ENCODE data around the gene DENND1A. TPM values are rescaled to one million over a fixed set of nuclear protein-coding genes. Genes with fewer than 3 reads are reported as not detected.

DENND1A gene
- total RNA-seq, 2 experiments from 2014 or later: 12.8 to 14.8 TPM

DNA sequence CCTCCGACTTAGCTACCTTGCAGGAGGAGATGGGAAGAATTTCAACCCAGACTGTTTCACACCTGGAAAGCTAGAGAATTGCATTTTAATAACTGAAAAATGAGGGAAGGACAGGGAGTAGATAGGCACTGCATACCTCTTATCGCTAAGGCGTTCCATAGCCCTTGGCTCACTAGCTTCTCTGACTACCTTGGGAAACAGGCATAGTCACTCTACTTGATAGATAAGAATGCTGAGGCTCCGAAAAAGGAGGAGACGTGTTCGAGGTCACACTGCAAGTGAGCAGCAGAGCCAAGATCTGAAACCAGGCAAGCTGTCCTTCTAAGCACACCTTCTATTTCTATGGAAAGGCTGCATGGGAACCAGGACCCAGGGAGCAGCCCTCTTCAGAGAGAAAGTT lies 405.1 kb downstream of the DENND1A start:
- H3K36me3 Mint-ChIP-seq (ENCODE audit: low read depth): no peaks in the 10 kb centered on the region
- H3K27me3 Mint-ChIP-seq: no peaks in the 10 kb centered on the region
- H3K4me3 Mint-ChIP-seq: no peak overlapping the region
- H3K4me1 Mint-ChIP-seq: no peaks in the 10 kb centered on the region
- no peak for DNase-seq
- no peak overlapping the region for H3K27ac Mint-ChIP-seq
- POLR2A ChIA-PET: no interaction called here
- peaks cover 3% of the 10 kb centered on the region for H3K9me3 Mint-ChIP-seq
- CTCF ChIA-PET: no interaction called here

DNA sequence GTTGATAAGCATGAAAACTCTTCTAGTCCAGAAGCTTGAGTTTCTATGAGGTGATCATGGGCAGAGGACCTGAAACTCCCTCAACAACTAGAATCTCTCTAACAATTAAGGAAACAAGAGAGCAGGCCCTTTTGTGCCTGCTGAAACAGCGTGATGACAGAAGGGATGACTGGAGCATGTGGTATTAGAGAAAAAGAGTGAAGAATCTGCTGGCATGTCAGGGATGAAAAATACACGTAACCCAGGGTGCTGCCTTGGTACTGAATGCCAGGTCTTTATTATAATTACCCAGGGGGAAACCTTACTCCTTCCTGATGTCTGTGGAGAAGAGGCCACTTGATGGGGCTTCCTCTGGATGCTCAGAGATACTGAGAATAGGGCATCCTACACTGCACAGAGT lies 406.1 kb downstream of the DENND1A start:
- no peaks in the 10 kb centered on the region for H3K36me3 Mint-ChIP-seq (ENCODE audit: low read depth)
- no peak for DNase-seq
- no peaks in the 10 kb centered on the region for H3K27me3 Mint-ChIP-seq
- no peaks in the 10 kb centered on the region for H3K4me1 Mint-ChIP-seq
- no peak overlapping the region for H3K4me3 Mint-ChIP-seq
- H3K9me3 Mint-ChIP-seq: no peaks in the 10 kb centered on the region
- ChIA-PET CTCF (no interaction called here), POLR2A (no interaction called here)
- H3K27ac Mint-ChIP-seq: no peak overlapping the region

DNA sequence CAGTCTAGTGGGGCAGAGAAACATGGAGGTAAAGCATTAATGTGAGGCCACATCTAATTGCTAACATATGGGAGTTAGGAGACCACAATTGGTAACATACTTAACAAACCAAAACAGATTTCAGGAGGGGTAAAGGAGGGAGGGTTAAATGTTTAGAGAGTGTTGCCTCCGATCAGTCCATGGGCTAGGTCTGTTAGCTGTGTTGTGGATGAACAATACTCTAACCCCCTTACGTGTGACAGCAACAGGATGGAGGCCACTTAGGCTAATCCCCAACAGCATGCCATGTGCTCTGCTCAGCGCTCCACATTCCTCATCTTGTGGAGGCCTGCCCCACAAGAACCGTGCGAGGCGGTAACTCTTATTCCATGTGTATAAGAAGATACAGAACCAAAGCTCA lies 406.9 kb downstream of the DENND1A start:
- Mint-ChIP-seq H3K27me3 (no peaks in the 10 kb centered on the region), H3K36me3 (ENCODE audit: low read depth) (no peaks in the 10 kb centered on the region), H3K9me3 (no peaks in the 10 kb centered on the region), H3K4me1 (no peaks in the 10 kb centered on the region), H3K4me3 (no peak overlapping the region), H3K27ac (no peak overlapping the region)
- no peak for DNase-seq
- POLR2A ChIA-PET: no interaction called here
- CTCF ChIA-PET: no interaction called here

DNA sequence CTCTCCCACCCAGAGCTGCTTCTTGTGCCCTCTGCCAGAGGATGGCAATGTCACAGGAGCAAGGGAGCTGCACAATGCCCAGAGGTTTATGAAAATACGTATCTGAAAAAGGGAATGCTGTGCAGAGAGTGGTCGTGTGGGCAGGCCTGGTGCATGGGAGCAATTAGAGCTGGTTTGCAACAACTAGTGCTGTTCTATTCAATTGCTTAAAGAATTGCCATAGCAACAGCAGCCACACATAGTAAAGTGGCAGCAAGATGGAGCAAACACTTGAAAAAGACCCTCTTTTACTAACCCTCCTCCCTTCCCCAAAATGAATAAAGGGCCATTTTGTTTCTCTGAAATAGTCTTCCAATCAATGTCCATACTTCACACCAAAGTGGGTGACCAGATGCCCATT lies 407.7 kb downstream of the DENND1A start:
- no peak overlapping the region for H3K4me3 Mint-ChIP-seq
- H3K9me3 Mint-ChIP-seq: no peaks in the 10 kb centered on the region
- no peaks in the 10 kb centered on the region for H3K27me3 Mint-ChIP-seq
- no peaks in the 10 kb centered on the region for H3K36me3 Mint-ChIP-seq (ENCODE audit: low read depth)
- ChIA-PET CTCF (no interaction called here), POLR2A (no interaction called here)
- H3K4me1 Mint-ChIP-seq: no peaks in the 10 kb centered on the region
- no peak for DNase-seq
- H3K27ac Mint-ChIP-seq: no peak overlapping the region

DNA sequence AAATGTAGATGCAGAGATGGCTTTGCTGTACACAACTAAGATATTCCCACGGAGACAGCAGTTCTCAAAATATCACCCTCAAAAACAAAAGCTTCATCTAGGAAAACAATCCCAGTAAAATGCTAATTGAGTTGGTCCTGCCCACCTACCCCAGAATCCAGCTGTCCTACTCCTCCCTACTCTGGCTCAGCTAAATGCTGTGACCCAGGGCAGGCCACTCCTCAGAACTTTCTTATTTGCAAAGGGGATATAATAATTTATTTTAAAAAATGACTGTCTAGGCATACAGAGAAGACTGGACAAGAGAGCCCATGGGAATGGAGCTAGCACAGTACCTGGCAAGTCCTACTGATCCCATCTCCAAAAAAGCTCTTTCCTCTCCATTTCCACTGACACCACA lies 411.6 kb downstream of the DENND1A start:
- Mint-ChIP-seq H3K36me3 (ENCODE audit: low read depth) (no peaks in the 10 kb centered on the region), H3K4me1 (no peaks in the 10 kb centered on the region), H3K27me3 (no peaks in the 10 kb centered on the region), H3K9me3 (no peaks in the 10 kb centered on the region), H3K4me3 (no peak overlapping the region), H3K27ac (no peak overlapping the region)
- ChIA-PET POLR2A (no interaction called here), CTCF (no interaction called here)
- no peak for DNase-seq

DNA sequence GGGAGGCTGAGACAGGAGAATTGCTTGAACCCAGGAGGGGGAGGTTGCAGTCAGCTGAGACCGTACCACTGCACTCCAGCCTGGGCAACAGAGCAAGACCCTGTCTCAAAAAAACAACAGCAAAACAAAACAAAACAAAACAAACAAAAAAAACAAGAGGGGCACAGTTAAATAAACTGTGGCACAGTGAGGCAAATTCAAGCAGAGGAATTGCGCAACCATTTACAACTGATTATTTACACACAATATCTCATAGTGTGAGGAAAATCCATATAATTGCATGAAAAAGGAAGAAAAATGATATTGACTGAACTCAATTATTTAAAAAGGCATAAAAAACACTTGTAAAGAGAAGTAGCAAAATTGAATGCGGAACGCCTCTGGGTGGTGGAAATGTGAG lies 412.4 kb downstream of the DENND1A start:
- DNase-seq: no peak
- CTCF ChIA-PET: no interaction called here
- Mint-ChIP-seq H3K4me1 (no peaks in the 10 kb centered on the region), H3K27ac (no peak overlapping the region), H3K9me3 (no peaks in the 10 kb centered on the region), H3K27me3 (no peaks in the 10 kb centered on the region), H3K4me3 (no peak overlapping the region), H3K36me3 (ENCODE audit: low read depth) (no peaks in the 10 kb centered on the region)
- POLR2A ChIA-PET: no interaction called here

DNA sequence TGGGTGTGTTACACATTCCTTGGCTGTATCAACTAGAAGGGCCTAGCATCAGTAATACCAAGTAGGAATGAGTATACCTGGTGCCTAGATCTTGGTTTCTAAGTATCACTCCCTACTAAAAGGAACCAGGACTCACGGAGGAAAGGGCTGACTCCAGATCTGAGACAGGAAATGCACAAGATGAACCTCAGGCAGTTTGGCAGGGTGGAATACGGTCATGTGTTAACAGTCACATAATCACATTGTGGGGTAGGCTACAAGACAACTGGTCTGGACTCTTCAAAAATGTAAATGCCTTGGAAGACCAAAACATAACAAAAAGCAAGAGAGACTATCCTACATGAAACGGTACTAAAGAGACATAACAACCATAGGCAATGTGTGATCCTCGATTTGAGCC lies 415.2 kb downstream of the DENND1A start:
- no peak overlapping the region for H3K4me3 Mint-ChIP-seq
- H3K9me3 Mint-ChIP-seq: no peaks in the 10 kb centered on the region
- no peaks in the 10 kb centered on the region for H3K36me3 Mint-ChIP-seq (ENCODE audit: low read depth)
- H3K4me1 Mint-ChIP-seq: no peaks in the 10 kb centered on the region
- ChIA-PET CTCF (no interaction called here), POLR2A (no interaction called here)
- no peak for DNase-seq
- no peaks in the 10 kb centered on the region for H3K27me3 Mint-ChIP-seq
- no peak overlapping the region for H3K27ac Mint-ChIP-seq

DNA sequence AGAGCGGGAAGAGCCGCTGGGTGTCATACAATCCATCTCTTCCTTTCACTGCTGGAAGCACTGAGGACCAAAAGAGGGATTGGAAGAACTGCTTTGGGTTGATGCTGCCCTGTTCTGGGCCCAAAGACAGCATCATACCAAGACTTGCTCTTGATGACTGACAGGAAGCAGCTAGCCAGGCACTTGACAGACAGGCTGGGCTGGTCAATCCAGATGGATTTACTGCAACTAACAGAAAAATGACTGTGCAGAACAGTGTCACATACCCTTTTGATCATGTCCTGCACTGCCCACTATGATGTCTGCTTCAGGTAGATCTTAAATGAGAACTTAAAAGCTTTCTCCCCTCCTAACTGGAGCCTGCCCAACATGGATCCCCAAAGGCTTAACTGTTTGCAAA lies 416.4 kb downstream of the DENND1A start:
- ChIA-PET CTCF (no interaction called here), POLR2A (no interaction called here)
- DNase-seq: no peak
- Mint-ChIP-seq H3K27ac (no peak overlapping the region), H3K4me1 (no peaks in the 10 kb centered on the region), H3K9me3 (no peaks in the 10 kb centered on the region), H3K36me3 (ENCODE audit: low read depth) (no peaks in the 10 kb centered on the region), H3K27me3 (no peaks in the 10 kb centered on the region), H3K4me3 (no peak overlapping the region)

DNA sequence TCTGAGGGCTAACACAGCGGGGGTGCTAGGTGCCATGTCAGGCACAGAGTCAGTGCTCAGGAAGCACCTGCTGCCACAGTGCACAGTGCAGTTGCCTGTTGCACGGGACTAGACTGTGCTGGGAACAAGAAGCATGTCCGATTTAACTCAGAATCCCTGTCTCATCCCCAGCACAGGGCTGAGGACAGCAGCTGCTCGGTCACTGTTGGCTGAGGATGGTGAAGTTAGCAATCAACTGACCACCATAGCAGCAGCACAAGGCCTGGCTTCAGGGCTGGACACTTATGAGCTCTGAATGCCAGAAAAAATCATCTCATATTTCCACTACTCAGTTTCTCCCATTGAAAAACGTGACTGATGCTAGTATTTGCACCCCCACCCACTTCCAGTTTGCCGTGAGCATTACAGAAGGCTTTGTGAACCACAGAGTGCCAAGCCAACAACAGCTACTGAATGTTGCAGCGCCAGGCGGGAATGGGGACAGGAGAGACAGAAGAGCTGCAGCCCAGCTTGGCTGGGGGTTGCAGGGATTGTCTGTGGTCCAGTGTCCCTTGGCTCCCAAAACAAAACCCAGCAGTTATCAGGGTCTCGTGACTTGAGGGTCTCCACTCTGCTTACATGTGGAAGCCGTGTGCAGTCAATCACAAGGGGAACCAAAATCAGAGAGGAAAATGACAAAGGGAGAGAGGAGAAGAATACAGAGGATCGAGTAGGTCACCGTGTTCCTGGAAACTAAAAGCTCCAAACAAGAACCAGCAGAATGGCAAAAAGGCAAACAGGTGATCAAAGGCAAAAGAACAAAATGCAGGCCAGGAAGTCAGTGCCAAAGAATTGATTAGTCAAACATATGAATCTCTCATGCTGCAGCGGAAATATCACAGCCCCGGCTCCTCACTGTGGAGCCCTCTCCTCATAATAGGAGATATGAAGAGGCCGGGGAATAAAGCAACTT lies 418.3 kb downstream of the DENND1A start:
- ChIA-PET POLR2A (no interaction called here), CTCF (no interaction called here)
- Mint-ChIP-seq H3K27ac (no peak overlapping the region), H3K4me1 (no peaks in the 10 kb centered on the region), H3K4me3 (no peak overlapping the region), H3K9me3 (no peaks in the 10 kb centered on the region), H3K36me3 (ENCODE audit: low read depth) (no peaks in the 10 kb centered on the region), H3K27me3 (no peaks in the 10 kb centered on the region)
- DNase-seq: no peak

DNA sequence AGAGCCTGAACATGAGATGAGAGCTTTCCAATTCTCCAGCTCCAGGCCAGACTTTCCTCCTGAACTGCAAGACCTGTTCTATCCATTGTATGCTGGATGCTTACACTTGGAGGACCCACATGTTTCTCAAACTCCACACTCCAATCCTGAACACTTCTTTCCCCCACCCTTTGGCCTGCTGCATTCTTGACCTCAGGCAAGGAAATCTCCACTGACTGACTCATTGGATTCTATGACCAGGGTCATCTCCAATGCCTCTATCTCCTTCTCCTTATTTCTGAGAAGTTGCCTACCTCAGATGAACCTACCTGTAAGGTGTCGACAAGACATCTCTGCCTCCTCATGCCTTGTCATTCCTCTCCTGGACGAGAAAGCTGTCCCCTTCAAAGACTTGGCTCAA lies 420.3 kb downstream of the DENND1A start:
- POLR2A ChIA-PET: no interaction called here
- no peaks in the 10 kb centered on the region for H3K4me1 Mint-ChIP-seq
- no peaks in the 10 kb centered on the region for H3K27me3 Mint-ChIP-seq

DNA sequence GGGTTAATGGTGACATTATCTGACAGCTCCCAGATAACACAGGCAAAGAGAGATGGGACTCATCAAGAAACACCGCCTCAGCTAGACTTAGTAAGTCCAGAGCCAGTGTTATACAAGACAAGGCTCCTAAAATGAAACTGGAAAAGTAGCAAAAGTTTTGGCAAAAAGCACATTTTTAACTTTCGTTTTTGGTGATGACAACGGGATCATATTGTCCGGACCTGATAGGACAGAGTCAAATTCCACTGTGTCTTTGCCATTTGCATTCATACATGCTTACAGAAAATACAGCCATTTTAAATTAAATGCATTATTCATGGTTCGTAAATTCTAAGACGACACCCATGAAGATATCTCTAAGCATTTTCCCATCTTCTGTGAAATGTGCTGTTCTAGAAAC lies 421.9 kb downstream of the DENND1A start:
- Mint-ChIP-seq H3K9me3 (no peaks in the 10 kb centered on the region), H3K36me3 (ENCODE audit: low read depth) (no peaks in the 10 kb centered on the region), H3K4me3 (no peak overlapping the region), H3K27ac (no peak overlapping the region), H3K27me3 (no peaks in the 10 kb centered on the region), H3K4me1 (no peaks in the 10 kb centered on the region)
- ChIA-PET POLR2A (no interaction called here), CTCF (interaction anchor here (1.3 kb wide), 1 partner anchor 534 kb away, joined by 3 read pairs; no protein-coding TSS in a partner anchor)
- DNase-seq: no peak

More for the DNA sequence above, 420.3 kb downstream of the DENND1A start:
- H3K4me3 Mint-ChIP-seq: no peak overlapping the region
- no peaks in the 10 kb centered on the region for H3K36me3 Mint-ChIP-seq (ENCODE audit: low read depth)
- CTCF ChIA-PET: no interaction called here
- no peaks in the 10 kb centered on the region for H3K9me3 Mint-ChIP-seq
- DNase-seq: no peak
- no peak overlapping the region for H3K27ac Mint-ChIP-seq

DNA sequence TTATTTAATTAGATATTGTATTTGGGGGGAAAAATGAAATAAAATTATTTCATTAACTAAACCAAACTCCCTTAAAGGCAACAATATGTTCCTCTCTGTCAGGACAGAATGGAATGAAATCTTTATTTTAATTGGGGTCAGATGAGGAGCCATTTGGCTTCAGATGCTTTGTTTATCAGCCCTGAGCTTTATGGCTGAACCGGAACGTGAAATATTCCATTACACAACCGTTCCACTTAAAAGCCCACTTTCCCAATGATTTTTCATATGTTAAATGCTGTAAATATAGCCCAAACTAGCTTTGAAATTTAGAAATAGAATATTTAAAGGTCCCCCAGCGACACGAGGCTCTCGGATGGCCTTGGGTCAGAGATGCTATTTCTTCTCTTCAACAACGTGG lies 424.4 kb downstream of the DENND1A start:
- CTCF ChIA-PET: no interaction called here
- Mint-ChIP-seq H3K4me3 (no peak overlapping the region), H3K27ac (no peak overlapping the region), H3K36me3 (ENCODE audit: low read depth) (no peaks in the 10 kb centered on the region), H3K27me3 (no peaks in the 10 kb centered on the region), H3K4me1 (no peaks in the 10 kb centered on the region), H3K9me3 (no peaks in the 10 kb centered on the region)
- POLR2A ChIA-PET: no interaction called here
- DNase-seq: no peak

DNA sequence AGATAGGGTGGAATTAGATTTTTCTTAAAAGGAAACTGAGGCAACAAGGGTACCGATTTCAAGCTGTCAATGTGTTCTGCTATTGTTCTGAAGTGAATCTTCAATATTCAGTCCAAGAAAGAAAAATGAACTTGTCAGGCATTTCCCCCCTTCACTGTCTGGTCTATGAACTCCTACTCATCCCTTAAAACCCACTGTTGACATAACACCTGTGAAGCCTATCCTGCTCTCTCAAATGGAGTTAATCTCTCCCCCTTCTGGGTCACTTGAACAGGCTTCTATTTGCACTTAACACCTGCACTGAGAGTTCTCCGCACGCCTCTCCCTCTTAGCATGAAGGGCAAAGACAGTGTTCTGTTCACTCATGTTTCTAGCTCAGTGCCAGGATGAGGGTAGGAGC lies 429.6 kb downstream of the DENND1A start:
- H3K9me3 Mint-ChIP-seq: no peaks in the 10 kb centered on the region
- no peak overlapping the region for H3K4me3 Mint-ChIP-seq
- no peaks in the 10 kb centered on the region for H3K36me3 Mint-ChIP-seq (ENCODE audit: low read depth)
- no peaks in the 10 kb centered on the region for H3K4me1 Mint-ChIP-seq
- CTCF ChIA-PET: no interaction called here
- no peaks in the 10 kb centered on the region for H3K27me3 Mint-ChIP-seq
- H3K27ac Mint-ChIP-seq: no peak overlapping the region
- DNase-seq: no peak
- POLR2A ChIA-PET: no interaction called here

DNA sequence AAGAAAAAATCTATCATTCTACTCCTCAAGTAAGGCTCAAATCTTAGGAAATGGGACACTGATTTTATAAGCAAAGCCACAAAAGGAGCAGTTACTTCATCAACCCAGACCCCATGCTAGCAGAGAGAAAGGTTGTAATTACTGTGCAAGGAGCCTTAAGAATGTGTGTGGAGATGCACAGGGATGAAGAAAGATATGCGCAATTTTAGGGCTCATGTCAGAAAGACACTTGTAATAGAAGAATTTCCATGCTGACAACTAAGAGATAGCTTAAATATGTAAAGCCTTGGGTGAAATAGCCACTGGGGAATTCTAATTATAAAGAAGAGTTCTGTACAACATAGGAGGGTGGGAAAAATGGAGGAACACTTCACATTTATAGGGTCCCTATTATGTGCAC lies 432.1 kb downstream of the DENND1A start:
- Mint-ChIP-seq H3K4me3 (no peak overlapping the region), H3K36me3 (ENCODE audit: low read depth) (no peaks in the 10 kb centered on the region), H3K27ac (no peak overlapping the region), H3K4me1 (no peaks in the 10 kb centered on the region), H3K9me3 (no peaks in the 10 kb centered on the region), H3K27me3 (no peaks in the 10 kb centered on the region)
- DNase-seq: no peak
- ChIA-PET CTCF (no interaction called here), POLR2A (no interaction called here)

Data from activated CD4-positive, alpha-beta memory T cell treated with anti-CD3 and anti-CD28 coated beads, Interleukin-2, amount 10 ng/mL, durations not matched to agents 7 days and 5 days (primary cell).